Measurements from ENCODE around the gene PRMT2. TPM values are rescaled to one million over a fixed set of nuclear protein-coding genes. Genes with fewer than 3 reads are reported as not detected.

The PRMT2 gene
- total RNA-seq, 4 donors from 2014 or later = 102 to 113 (median 107) TPM

- H3K27me3 ChIP-seq = no peaks in the 10 kb centered on the region
- H3K4me3 ChIP-seq = no peak overlapping the region
- peaks cover 5% of the 10 kb centered on the region for H3K4me1 ChIP-seq
- H3K36me3 ChIP-seq = no peaks in the 10 kb centered on the region
- no peaks in the 10 kb centered on the region for H3K9me3 ChIP-seq
- WGBS = 95% methylated on average over 6 of the region's 6 CpGs
- no peak overlapping the region for H3K27ac ChIP-seq
- no peak for DNase-seq (ENCODE audit: low spot score in 2 of 2)
- TF ChIP-seq CTCF (IDR thresholded peaks at IDR 0.05) (no peak), POLR2A (IDR thresholded peaks at IDR 0.05) (no peak), EP300 (IDR thresholded peaks at IDR 0.05) (no peak), POLR2AphosphoS5 (IDR thresholded peaks at IDR 0.05) (no peak)
Observed at GRCh38 chr21:46610018-46610701, 25.3 kb upstream of the PRMT2 start.

- Histone ChIP-seq H3K4me1 (no peaks in the 10 kb centered on the region), H3K36me3 (no peaks in the 10 kb centered on the region), H3K9me3 (no peaks in the 10 kb centered on the region), H3K27ac (no peak overlapping the region), H3K27me3 (no peaks in the 10 kb centered on the region), H3K4me3 (no peak overlapping the region)
- TF ChIP-seq POLR2A (IDR thresholded peaks at IDR 0.05) = no peak
- TF ChIP-seq CTCF (IDR thresholded peaks at IDR 0.05) = no peak
- TF ChIP-seq POLR2AphosphoS5 (IDR thresholded peaks at IDR 0.05) = no peak
- no peak for TF ChIP-seq EP300 (IDR thresholded peaks at IDR 0.05)
- 81% methylated on average over 6 of the region's 6 CpGs for WGBS
- DNase-seq (ENCODE audit: low spot score in 2 of 2) = no peak
Observed at GRCh38 chr21:46613391-46613790, 22.1 kb upstream of the PRMT2 start.

- no peaks in the 10 kb centered on the region for H3K27me3 ChIP-seq
- no peaks in the 10 kb centered on the region for H3K4me1 ChIP-seq
- H3K4me3 ChIP-seq = no peak overlapping the region
- no peak overlapping the region for H3K27ac ChIP-seq
- no peaks in the 10 kb centered on the region for H3K9me3 ChIP-seq
- no peak for DNase-seq (ENCODE audit: low spot score in 2 of 2)
- no peak for TF ChIP-seq POLR2A (IDR thresholded peaks at IDR 0.05)
- TF ChIP-seq POLR2AphosphoS5 (IDR thresholded peaks at IDR 0.05) = no peak
- TF ChIP-seq EP300 (IDR thresholded peaks at IDR 0.05) = no peak
- TF ChIP-seq CTCF (IDR thresholded peaks at IDR 0.05) = no peak
- no peaks in the 10 kb centered on the region for H3K36me3 ChIP-seq
- 94% methylated on average over 2 of the region's 2 CpGs for WGBS
Observed at GRCh38 chr21:46616050-46616449, 19.4 kb upstream of the PRMT2 start.

GRCh38 chr21:46616656-46617055 lies 18.8 kb upstream of the PRMT2 start:
- Histone ChIP-seq H3K36me3 (no peaks in the 10 kb centered on the region), H3K9me3 (no peaks in the 10 kb centered on the region), H3K4me3 (no peak overlapping the region), H3K27me3 (no peaks in the 10 kb centered on the region), H3K4me1 (no peaks in the 10 kb centered on the region), H3K27ac (no peak overlapping the region)
- DNase-seq (ENCODE audit: low spot score in 2 of 2) = no peak
- 92% methylated on average over 1 of the region's 1 CpG for WGBS
- no peak for TF ChIP-seq POLR2AphosphoS5 (IDR thresholded peaks at IDR 0.05)
- TF ChIP-seq CTCF (IDR thresholded peaks at IDR 0.05) = no peak
- no peak for TF ChIP-seq POLR2A (IDR thresholded peaks at IDR 0.05)
- TF ChIP-seq EP300 (IDR thresholded peaks at IDR 0.05) = no peak

GRCh38 chr21:46617267-46618051 lies 18.0 kb upstream of the PRMT2 start:
- DNase-seq (ENCODE audit: low spot score in 2 of 2) = no peak
- no peak overlapping the region for H3K27ac ChIP-seq
- no peak for TF ChIP-seq CTCF (IDR thresholded peaks at IDR 0.05)
- no peak for TF ChIP-seq POLR2A (IDR thresholded peaks at IDR 0.05)
- no peak for TF ChIP-seq POLR2AphosphoS5 (IDR thresholded peaks at IDR 0.05)
- no peak for TF ChIP-seq EP300 (IDR thresholded peaks at IDR 0.05)
- 65% methylated on average over 6 of the region's 6 CpGs for WGBS
- H3K4me1 ChIP-seq = no peaks in the 10 kb centered on the region
- H3K36me3 ChIP-seq = no peaks in the 10 kb centered on the region
- no peak overlapping the region for H3K4me3 ChIP-seq
- H3K9me3 ChIP-seq = no peaks in the 10 kb centered on the region
- no peaks in the 10 kb centered on the region for H3K27me3 ChIP-seq
